Activated CD8-positive, alpha-beta memory T cell treated with anti-CD3 and anti-CD28 coated beads, Interleukin-2, amount 50 U/mL, for 1 hour (primary cell): ENCODE measurements around the gene KLHL6.

ENCODE experiments used
- DNase-seq: peaks from one replicate; pipeline ENCODE4 v3.0.0-alpha.2; 2020; ENCODE audit errors: extremely low read depth

KLHL6 gene

GRCh38 chr3:183564046-183564445, 8.5 kb upstream of the KLHL6 start:
- no peak for DNase-seq

DNA sequence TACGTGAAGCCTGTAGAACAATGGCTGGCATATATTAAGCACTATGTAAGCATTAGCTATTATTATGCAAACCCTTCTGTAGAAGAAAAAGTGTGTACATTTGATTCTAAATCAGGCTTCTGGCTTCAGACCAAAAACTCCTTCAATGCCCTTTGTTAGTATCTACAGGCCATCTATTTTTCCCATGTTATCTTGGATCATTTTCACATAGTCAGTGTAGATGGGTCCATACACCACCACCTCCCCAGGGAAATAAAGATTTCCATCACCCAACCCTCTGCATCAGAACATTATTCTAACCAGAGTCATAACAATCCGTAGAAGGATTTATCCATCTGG, 8.0 kb upstream of the KLHL6 start:
- DNase-seq = no peak

DNA sequence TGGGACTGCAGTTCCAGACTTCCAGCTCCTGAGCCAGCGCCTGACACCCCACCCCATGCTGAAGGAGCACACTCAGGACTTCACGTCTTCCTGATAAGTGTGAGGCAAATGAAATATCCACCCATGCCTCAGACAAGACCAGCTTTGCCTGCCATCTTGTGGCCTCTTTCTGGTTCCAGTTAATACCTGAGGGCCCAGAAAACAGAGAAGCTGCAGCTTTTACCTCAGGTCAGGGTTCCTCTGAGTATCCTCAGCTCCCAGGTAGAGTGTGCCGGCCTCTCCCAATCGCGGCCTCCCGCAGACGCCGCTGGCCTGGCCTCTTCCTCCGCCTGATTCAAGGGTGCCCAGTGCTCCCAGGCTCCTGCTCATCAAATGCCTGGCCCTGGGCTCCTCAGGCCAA, 5.1 kb upstream of the KLHL6 start:
- no peak for DNase-seq

DNA sequence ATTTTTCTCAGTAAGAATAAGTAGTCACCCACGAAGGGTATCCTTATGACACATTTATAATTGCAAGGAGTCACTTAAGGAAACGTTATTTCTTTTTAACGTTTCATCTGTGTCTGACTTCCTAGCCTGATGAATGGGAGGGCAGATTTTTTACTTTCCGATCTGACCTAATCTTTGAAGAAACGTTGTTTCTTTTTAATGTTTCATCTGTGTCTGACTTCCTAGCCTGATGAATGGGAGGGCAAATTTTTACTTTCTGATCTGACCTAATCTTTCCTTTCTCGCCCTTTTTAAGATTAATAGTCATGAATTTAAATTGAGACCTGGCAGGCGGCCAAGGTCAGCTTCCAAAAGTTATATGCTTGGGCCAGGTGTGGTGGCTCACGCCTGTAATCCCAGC, 3.0 kb upstream of the KLHL6 start:
- DNase-seq = no peak

- DNase-seq = no peak
Observed at GRCh38 chr3:183556722-183557121, 1.2 kb upstream of the KLHL6 start.

DNA sequence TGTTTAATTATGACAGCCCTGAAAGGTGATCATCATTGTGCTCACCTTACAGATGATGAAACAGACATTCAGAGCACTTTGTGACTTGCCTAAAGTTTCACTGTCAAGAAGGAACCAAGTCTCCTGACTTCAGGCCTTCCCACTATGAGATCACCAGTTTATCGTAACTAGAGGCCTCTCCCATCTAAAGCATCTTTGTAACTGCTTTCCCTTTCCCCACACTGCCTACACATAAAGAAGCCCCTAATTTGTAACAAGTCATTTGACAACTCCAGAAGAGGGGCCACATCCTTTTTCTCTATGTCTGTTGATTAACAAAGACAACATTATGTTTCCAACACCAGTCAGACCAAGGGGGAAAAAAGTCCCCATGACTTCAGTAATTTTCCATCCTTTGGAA, 1.1 kb downstream of the KLHL6 start:
- no peak for DNase-seq

DNA sequence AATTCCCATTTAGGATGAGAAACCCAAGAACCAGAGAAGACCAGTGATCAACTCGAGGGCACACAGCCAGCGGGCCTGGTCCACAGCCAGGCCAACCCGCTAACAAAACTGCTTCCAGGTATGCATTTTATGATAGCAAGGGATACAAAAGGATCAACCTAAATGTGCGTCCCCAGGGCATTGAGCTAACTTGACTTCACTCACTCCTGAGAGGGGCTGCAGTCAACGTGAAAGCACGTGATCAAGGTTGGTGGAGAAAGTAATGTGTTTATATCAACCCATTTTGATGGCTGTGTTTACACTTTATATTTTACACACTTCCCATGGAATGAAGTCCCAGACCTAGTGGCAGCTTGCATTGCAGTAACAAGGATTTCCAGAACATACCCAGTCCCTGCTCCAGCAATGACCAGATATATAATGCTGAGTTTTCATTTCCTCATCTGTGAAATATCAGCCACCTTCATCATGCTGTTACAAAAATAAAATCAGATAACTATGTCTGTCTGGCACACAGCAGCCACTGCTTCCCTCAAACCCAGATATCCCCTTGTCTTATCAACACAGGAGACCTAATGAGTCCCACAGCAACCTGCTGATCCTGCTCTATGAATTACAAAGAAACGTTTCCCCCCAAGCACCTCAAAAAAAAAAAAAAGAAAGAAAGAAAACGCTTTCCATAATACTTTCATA, 2.0 kb downstream of the KLHL6 start:
- no peak for DNase-seq

- no peak for DNase-seq
Observed at GRCh38 chr3:183551930-183552329, 3.6 kb downstream of the KLHL6 start.

GRCh38 chr3:183548262-183548769, 7.2 kb downstream of the KLHL6 start:
- DNase-seq = no peak

DNA sequence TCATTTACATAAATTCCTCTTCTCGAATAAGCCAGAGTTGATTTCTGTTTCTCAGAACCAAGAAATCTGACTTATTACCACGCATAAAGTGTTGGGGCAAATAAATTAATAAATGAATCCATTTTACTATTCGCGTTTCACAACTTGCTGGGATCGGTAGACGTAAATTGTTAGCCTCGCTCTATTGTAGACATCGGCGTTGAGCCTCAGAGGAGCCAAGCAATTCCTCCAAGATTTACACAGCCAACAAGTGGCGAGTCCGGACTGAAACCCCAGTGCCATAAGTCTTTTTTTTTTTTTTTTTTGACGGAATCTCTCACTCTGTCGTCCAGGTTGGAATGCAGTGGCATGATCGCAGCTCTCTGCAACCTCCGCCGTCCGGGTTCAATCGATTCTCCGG, 8.9 kb downstream of the KLHL6 start:
- no peak for DNase-seq

- no peak for DNase-seq
Observed at GRCh38 chr3:183545708-183546107, 9.8 kb downstream of the KLHL6 start.

DNA sequence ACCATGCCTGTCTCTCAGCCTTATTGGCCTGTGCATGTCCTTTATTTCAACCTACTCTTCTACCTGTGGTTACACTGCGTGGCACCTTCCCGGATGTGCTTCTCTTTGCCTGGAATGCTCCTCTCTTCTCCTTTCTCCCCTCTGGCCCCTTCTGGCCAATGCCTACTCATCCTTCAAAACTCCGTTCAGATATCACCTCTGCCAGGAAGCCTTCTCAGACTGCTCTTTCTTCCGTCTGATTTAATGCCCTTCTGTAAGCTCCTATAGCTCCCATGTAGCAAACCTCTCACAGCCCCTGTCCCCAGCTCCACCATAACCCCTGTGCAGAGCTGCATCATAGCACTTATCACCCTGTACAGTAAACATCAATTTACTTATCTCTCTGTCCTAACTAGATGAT, 13.2 kb downstream of the KLHL6 start:
- DNase-seq = no peak

- DNase-seq = no peak
Observed at GRCh38 chr3:183541738-183542137, 13.8 kb downstream of the KLHL6 start.

- no peak for DNase-seq
Observed at GRCh38 chr3:183541235-183541655, 14.3 kb downstream of the KLHL6 start.

GRCh38 chr3:183540501-183541234, 14.8 kb downstream of the KLHL6 start:
- DNase-seq = no peak

DNA sequence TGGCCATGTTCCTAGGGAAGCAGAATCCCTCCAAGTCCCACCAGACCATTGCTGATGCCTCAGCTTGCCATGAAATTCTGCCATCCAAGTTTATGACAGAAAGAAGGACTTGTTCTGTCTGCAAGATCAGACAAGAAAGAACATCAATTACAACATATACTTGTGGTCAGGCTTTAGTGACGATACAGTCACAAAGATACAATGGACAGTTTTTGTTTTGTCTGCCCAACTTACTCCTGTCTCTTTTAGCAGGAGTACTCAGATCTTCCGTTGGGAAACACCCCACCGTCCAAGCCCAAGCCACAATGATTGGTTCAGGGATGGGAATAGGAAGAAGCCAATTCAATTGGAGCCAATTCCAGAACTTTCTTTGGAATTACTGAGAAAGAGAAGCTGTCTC, 15.7 kb downstream of the KLHL6 start:
- no peak for DNase-seq

- no peak for DNase-seq
Observed at GRCh38 chr3:183538486-183538885, 17.0 kb downstream of the KLHL6 start.

GRCh38 chr3:183537295-183537730, 18.2 kb downstream of the KLHL6 start:
- DNase-seq = no peak

- DNase-seq = no peak
Observed at GRCh38 chr3:183536238-183536880, 19.1 kb downstream of the KLHL6 start.

DNA sequence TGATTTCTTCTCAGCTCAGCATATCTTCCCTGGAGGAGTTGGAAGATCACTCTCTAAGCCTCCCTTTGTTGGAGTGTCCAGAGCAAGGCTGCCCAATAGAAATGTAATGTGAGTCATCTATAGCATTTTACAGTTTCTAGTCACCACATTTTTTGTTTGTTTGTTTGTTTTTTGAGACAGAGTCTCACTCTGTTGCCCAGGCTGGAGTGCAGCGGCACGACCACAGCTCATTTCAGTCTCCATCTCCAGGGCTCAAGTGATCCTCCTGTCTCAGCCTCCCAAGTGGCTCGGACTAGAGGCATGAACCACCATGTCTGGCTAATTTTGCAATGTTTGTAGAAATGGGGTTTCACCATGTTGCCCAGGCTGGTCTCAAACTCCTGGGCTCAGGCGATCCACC, 21.3 kb downstream of the KLHL6 start:
- DNase-seq = no peak

DNA sequence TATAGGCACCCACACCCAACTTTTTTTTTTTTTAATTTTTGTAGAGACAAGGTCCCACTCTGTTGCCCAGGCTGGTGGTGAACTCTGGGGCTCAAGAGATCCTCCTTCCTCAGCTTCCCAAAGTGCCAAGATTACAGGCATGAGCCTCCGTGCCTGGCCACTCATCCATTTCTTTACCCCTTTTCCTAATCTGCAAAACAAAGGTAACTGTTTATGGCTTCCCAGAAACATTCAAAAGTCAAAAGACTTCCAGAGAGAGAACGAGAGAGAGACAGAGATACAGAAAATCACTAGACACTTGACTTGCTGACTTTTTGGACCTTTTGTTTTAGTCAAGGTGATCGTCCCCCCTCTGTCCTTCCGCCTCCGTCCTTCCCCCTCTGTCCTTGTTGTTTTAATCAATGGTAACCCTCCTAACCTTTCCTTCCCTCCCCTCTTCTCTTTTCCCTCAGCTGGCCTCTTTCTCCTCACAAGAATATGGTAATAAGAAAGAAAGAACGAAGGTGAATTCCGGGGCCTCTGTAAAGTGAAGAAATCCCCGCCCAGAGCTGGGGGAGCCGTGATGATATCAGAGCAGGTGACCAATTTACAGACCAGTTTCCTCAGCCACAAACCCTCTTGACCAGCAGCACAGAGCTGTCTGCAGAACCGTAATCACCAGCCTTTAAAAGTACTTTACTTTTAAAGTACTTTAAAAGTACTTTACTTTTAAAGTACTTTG, 21.9 kb downstream of the KLHL6 start:
- no peak for DNase-seq
